Uterus (tissue), 2 donors: ENCODE results near the gene CARD9.

Experiments used
- CTCF ChIP-seq, 4 experiments: fragments of 200-600 bp in 2 of 4; fragments of 450-650 bp in 2 of 4; sonication (generic) in 2 of 4; IDR thresholded peaks; one replicate each; pipeline ENCODE4 v1.5.1; 2016 to 2019; ENCODE audit warnings: antibody characterized with exemption in 4 of 4, mild to moderate bottlenecking in 2 of 4, moderate library complexity in 1 of 4
- POLR2A ChIP-seq, 2 donors: fragments of 450-650 bp; IDR thresholded peaks; one replicate each; pipeline ENCODE4 v1.6.1; 2016; ENCODE audit warnings: antibody characterized with exemption in 2 of 2, mild to moderate bottlenecking in 1 of 2, moderate library complexity in 1 of 2

GRCh38 chr9:136357202-136357725, 16.2 kb downstream of the CARD9 start:
- TF ChIP-seq POLR2A (IDR thresholded peaks at IDR 0.05) (no peak), CTCF (IDR thresholded peaks at IDR 0.05) (no peak)
